ENCODE results near the gene GPC5.
"Not testable (repeated sequence)": the region's sequence is repeated elsewhere in the genome, so short reads cannot be mapped to it uniquely, and the experiment has no call there.

GPC5 gene

DNA sequence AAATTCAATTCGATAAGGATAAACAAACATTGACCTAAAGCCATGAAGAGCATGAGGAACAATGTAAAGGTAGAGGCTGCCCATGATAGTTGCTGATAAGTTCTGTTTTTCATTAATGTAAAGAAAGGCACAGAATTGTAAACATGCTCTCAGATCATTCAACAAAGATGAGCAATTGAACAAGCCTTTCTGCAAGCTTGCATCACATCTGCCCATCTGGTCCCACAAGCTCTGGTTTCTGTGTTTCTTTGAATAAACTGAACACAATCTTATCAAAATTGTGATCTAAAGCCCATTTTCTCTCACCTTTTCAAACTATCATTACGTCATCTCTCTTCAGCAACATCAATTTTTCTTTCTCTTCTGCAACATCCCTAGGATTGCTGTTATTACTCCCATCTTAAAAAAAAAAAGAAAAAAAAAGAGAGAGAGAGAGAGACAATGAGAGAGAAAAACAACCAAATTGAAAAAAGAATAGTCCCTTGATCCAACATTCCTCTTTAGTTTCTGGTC lies 1340.9 kb downstream of the GPC5 start:
- DNase-seq (ENCODE audit: low read depth in 2 of 2) = no peak

DNA sequence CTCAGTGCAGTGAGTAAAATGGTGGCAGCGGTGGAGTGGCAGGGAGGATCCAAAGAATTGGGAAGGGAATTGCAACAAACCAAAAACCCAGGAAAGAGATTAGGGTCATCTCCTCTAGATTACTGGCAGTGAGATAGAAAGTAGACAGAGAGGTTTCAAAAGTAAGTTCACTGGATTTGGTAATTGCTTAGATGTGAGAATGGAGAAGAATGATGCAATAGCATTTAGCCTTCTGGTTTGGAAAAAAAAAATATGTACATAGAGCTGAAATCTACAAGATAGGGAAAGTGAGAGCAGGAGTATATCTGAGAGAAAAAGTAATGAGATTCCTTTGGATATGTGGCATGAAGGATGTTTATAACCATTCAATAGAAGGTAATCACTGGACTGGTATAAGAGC lies 1345.6 kb downstream of the GPC5 start:
- no peak for DNase-seq (ENCODE audit: low read depth in 2 of 2)

DNA sequence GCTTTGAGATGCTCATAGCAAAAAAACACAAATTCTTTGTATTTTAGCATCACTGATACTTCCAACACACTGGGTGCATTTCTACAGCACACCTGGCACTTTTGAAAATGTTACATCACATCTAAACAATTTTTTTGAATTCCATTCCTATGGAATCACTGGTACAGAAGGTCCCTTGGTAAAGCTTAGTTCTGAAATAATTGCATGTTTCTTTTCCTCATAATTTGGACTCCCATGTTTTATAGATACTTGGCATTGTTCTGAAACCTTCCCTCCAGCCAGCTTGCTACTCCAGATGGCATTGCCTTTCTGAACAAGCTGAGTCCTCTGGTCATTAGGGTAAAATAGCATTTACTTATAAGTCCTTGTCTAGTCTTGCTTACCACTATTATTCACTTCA lies 1346.8 kb downstream of the GPC5 start:
- DNase-seq (ENCODE audit: low read depth in 2 of 2) = no peak

DNA sequence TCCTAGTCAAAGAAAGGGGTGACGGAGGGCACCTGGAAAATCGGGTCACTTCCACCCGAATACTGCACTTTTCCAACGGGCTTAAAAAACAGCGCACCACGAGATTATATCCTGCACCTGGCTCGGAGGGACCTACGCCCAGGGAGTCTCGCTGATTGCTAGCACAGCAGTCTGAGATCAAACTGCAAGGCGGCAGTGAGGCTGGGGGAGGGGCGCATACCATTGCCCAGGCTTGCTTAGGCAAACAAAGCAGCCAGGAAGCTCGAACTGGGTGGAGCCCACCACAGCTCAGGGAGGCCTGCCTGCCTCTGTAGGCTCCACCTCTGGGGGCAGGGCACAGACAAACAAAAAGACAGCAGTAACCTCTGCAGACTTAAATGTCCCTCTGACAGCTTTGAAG lies 1354.3 kb downstream of the GPC5 start:
- DNase-seq (ENCODE audit: low read depth in 2 of 2) = not testable (repeated sequence)

DNA sequence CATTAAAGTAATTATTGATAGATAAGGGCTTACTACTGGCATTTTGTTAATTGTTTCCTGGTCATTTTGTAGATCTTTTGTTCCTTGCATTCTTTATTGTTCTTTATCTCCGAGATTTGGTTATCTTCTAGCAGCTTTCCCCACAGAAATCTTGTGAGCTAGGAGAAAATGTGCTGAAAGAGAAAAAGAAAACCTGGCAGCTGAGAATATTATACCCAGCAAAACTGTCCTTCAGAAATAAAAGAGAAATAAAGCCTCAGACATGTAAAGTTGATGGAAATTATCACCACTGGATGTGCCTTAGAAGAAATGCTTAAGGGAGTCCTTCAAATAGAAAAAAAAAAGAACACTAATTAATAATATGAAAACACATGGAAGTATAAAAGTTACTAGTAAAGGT lies 1363.3 kb downstream of the GPC5 start:
- no peak for DNase-seq (ENCODE audit: low read depth in 2 of 2)

DNA sequence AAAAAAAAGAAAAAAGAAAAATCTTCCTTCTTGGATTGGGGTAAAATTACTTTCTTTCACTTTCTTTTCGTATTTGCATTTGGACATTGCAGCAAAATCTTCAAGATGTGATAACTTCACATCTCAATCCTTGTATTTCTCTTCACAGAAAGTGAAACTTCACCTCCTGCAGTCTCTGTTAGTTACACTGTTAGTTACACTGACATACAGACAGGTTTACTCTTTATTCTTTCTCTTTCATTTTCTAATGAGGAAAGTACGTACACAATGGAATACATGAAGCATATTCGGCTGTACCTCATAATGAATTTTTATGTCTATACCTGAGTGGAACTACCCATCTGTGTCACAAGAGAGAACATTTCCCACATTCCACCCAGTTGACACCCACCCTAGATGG lies 1369.0 kb downstream of the GPC5 start:
- DNase-seq (ENCODE audit: low read depth in 2 of 2) = no peak

DNA sequence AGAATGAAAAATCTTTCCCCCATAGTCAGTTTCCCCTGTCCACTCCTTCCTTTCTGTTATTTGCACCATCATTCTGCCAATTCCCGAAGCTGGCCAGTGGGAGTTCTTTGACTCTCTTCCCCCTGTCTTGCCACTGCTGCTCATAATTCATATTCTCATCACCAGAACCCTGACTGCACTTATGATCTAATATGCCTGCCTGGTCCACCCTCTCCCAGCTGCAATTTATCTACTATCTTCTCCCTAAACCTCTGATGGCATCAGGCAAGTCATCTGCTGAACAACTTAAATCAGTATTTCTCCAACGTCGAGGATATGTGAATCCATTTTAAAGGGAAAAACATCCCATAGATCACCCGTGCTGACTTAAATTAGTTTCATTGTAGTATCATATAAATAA lies 1370.2 kb downstream of the GPC5 start:
- DNase-seq (ENCODE audit: low read depth in 2 of 2) = no peak

DNA sequence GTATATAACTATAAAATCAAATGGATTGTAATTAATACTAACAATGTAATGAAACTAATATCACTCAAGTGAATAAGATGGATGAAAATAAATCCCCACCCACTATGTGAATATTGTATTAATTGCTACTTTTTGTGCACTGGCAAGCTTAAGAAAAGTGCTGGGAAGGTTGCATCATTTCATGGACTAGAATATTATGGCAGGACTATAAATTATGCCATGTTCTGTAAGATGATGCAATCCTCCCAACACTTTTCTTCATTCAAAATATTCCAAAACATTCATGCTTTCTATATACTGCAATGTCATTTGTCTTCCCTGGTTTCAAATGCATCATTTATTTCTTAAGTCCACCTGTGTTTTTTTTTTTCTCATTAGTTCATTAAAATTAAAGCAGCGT lies 1370.6 kb downstream of the GPC5 start:
- no peak for DNase-seq (ENCODE audit: low read depth in 2 of 2)

DNA sequence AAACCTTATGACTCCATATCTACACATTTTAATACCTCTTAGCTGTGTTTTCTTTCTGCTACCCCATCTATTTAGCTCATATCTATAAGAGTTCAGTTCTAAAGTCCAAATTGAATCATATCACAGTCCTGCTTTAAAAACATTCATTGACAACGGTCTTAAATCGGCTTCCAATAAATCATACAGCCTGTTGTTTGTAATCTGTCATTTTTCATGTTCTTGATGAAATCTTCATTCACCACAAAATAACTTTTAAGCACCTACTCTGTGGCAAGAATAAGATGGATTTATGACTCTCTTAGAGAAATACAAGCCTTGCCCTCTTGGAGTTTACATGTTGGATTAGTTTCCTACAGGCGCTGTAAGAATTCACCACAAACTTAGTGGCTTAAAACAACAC lies 1377.2 kb downstream of the GPC5 start:
- no peak for DNase-seq (ENCODE audit: low read depth in 2 of 2)

DNA sequence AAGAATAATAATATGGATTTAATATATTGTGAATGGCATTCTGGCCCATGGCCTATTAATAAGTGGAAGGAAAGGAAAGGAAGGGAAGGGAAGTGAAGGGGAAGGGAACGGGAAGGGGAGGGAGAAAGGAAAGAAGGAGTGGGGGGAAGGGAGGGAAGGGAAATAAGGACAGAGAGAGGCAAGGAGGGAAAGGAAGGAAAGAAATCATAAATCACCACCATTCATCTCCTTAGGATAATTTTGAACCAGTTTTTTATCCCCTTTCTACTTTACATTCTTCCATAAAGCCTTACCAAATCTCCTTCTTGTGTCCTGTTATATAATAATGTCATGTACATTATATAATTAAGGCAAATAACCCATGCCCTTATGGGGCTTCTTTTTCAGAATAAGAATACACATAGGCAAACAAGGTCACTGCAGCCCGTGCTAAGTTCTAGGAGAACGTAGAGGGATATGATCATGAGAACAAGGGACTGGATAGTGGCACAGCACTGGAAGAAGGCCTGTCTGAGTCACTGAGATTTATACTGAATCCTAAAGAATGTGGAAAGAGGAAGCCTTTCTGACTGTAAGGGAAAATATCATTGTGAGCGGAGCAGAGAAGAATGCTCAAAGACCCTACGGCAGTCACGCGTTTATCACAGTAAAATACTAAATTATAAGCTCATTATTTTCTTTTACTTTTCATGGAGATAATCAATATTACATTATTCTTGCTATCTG lies 1383.7 kb downstream of the GPC5 start:
- DNase-seq (ENCODE audit: low read depth in 2 of 2) = no peak

DNA sequence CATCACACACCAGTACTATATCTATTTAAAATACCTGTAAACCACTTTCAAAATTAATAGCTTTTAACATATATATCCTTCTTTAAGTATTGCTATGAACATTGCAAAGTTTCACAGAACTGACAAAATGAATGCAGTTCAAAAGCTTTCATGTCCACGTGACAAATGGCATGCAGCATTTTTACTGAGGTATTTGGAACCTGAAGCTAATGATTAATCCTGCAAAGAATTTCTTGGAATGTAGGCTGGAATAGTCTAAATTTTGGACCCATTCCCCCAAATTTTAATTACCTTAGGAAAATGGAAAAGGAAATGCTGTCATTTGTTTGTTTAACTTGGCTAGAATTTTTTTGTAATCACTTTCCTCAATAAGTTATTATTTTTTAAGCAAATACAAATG lies 1404.4 kb downstream of the GPC5 start:
- DNase-seq (ENCODE audit: low read depth in 2 of 2) = no peak

DNA sequence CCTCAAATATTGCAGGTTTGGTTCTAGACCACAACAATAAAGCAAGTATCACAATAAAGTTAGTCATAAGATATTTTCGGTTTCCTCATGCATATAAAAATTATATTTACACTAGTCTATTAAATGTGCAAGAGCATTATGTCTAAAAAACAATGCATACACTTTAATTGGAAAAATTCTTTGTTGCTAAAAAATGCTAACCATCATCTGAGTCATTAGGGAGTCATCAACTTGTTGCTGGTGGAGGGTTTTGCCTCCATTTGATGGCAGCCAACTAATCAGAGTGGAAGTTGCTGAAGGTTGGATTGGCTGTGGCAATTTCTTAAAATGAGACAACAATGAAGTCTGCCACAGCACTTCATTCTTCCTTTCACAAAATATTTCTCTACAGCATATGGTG lies 1405.9 kb downstream of the GPC5 start:
- no peak for DNase-seq (ENCODE audit: low read depth in 2 of 2)

DNA sequence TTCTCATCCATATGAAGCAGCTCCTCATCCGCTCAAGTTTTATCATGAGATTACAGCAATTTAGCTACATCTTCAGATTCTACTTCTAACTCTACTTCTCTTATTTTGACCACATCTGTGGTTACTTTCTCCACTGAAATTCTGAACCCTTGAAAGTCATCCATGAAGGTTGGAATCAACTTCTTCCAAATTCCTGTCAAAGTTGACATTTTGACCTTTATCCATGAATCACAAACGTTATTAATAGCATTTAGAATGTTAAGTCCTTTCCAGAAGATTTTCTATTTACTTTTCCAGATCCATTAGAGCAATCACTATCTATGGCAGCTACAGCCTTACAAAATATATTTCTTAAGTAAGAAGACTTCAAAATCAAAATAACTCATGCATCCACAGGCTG lies 1406.5 kb downstream of the GPC5 start:
- DNase-seq (ENCODE audit: low read depth in 2 of 2) = no peak

DNA sequence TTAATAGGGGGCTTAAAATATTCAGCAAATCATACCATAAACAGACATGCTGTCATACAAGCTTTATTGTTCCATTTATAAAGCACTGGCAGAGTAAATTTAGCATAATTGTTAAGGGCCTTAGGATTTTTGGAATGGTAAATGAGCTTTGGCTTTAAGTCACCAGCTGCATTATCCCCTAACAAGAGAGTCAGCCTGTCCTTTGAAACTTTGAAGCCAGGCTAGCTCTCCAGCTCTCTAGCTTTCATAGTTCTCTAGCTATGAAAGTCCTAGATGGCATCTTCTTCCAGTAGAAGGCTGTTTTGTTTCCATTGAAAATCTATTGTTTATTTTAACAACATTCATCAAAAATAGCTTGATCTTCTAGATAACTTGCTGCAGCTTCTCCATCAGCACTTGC lies 1407.3 kb downstream of the GPC5 start:
- no peak for DNase-seq (ENCODE audit: low read depth in 2 of 2)

DNA sequence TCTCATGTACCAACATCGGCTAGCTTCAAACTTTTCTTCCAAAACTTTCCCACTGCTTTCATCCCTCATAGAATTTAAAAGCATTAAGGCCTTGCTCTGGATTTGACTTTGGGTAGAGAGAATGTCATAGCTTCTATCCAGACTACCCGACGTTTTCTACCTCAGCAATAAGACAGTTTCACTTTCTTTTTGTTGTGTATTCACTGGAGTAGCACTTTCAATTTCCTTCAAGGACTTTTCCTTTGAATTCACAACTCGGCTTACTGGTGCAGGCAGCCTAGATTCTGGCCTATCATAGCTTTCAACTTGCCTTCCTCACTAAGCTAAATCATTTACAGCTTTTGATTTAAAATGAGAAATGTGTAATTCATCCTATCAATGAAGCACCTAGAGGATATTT lies 1407.8 kb downstream of the GPC5 start:
- DNase-seq (ENCODE audit: low read depth in 2 of 2) = no peak

DNA sequence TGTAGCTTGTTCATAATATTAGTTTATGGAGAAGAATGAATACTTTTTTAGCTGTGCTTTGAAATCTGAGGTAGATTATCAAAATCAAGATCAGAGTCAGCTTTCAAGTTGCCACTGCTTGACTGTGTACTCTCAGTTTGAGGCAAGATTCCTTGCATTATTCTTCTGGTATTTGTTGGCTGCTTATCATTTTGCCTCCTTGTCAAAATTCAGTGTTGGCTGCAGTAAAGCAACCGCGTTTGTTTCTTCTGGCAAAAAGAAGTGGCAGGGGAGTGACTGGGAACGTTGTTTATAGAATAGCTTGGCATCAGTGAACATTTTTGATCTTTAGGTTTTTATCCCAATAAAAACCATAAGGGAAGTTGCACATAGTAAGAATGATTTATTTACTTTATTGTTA lies 1408.9 kb downstream of the GPC5 start:
- DNase-seq (ENCODE audit: low read depth in 2 of 2) = no peak

DNA sequence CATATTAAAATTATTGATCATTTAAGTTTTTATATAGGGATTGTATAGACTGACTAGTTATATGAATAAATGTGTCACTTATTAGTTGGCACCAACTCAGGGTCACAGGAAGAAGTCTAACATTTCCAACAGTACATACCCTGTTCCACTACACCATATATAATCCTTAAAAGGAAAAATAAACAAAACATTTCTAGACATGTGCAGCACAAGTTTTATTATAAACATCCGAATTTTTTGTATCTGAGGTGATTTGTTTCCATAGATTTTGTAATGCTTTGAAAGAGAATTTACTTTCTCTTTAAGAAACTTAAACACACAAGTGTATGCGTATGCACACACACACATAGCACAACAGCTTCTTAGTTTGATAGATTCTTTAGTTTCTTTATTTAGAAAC lies 1409.5 kb downstream of the GPC5 start:
- no peak for DNase-seq (ENCODE audit: low read depth in 2 of 2)

DNA sequence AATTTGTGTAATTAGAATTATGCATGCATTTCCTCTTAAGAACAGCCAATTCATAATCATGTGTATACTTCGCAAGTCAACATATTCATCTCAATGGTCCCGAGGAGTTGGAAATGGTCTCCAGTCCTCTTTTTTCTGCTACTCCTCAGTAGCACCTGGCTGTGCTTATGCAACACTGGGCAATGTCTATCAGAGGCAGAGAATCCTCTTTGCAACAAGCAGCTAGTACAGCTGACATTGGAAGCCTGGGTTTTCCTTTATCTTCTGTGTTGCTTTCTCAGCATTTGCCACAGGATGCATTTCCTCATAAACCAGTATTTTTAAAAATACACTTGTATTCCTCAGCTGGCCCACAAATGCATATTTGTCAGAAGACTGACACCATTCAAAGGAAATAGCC lies 1422.9 kb downstream of the GPC5 start:
- DNase-seq (ENCODE audit: low read depth in 2 of 2) = no peak

DNA sequence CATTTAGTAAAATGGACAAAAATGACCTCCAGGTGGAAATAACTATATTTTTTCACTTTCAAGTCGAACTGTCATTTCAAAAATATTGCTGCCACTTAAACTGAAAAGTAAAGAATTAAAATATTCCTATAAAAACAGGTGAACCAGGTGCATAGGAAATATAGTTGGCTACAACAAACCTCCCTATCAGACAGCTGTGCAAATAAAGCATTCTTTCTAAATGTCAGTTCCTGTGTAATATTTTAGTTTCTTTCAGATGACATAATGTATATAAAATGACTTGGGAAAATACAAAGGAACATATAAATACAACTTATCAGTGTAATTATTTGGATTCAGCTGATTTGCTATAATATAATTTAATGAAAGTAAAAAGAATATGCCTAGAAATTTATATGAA lies 1424.6 kb downstream of the GPC5 start:
- no peak for DNase-seq (ENCODE audit: low read depth in 2 of 2)

DNA sequence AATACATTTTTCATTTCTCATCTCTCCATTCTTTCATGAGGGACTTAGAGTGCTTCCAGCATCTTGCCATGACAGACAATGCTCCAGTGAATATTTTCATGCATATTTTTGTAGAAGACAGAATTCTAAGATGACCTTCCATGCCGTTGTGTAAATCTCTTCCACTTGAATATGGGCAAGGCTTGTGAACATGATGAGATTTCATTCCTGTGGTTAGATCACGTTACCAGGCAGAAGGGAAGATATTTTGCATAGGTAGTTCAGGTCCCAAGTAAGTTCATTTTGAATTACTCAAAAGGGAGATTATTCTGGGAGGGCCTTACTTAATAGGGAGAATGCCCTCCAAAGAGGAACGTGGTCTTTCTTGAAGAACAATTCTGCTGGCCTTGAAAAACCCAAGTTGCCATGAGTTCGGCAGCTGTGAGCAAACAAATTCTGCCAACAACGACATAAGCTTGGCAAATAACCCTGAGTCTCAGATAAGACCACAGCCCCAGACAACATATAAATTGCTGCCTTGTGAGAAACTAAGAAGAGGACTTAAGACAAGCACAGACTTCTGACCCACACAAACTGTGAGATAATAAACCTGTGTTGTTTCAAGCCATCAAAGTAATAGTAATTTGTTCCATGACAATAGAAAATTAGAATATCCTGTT lies 1427.6 kb downstream of the GPC5 start:
- DNase-seq (ENCODE audit: low read depth in 2 of 2) = no peak

DNA sequence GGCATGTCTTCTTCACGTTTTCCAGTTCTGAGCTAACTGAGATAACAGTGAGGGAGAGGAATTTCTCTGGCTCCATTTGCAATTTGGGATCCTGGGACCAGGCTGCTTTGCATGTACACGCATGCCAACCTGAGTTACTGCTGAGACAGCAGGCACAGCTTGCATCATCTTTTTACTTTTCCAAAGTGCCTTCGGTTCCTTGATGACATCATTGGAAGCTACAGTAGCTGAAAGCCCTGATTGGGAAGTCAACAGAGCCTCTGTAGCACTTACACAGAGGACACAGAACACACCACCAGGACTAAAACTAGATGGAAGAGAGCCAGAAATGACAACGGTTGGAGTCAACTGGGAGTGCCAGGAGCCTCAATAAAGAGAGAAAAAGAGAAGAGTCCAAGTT lies 1429.1 kb downstream of the GPC5 start:
- no peak for DNase-seq (ENCODE audit: low read depth in 2 of 2)

DNA sequence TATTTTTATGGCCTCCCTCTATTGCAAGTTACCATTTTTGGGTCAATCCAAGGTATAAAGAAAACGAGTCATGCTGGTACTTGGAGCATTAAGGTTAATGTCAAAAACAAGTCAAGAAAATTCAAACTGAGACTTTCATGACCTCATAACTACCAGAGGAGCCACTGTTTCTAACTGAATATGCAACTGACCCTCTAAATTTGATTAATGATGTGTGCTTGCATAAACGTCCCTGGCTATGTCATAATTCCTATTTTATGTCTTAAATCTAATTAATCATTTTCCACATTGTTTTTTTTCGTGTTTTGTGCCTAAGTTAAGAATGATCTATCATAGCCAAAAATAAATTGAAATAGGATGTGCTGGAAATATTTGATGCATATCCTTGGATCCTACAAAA lies 1431.5 kb downstream of the GPC5 start:
- DNase-seq (ENCODE audit: low read depth in 2 of 2) = no peak

DNA sequence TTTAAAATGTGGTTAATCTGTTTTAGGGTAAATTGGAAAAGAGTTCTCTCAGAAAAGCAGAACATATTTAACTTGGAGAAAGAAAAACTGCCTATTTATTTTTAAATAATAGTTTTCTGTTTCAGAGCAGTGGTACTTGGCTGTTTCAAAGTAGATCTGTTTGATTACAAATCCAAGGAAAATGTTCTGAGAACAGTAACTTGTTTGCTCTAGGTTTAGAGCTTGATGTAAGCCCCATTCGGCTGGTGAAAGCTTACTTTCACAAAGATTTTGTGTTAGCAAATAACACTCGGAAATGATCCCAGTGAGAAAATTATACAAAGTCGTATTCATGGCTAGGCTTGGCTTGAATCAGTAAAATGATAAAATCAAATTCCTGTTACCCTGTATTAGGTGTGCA lies 1432.4 kb downstream of the GPC5 start:
- no peak for DNase-seq (ENCODE audit: low read depth in 2 of 2)

DNA sequence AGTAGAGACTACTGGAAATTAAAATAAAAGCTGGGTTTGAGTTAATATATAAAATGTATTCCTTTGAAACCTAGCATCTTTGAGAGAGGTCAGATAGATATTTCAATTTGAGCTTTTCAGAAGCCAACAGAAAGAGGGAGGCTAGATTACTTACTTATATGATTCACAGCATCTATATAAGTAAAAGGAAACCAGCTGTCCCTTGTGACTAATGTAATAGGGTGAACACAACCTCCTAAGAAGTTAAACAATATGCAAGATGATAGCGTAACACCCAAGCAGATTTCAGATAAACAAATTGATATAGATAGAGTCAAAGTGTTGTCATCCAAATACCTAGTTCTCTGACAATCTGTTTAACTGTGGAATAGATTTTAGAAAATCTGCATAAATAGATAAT lies 1434.7 kb downstream of the GPC5 start:
- DNase-seq (ENCODE audit: low read depth in 2 of 2) = no peak
